ENCODE data around the gene HIRA.

- TF ChIP-seq, protein P1, sequence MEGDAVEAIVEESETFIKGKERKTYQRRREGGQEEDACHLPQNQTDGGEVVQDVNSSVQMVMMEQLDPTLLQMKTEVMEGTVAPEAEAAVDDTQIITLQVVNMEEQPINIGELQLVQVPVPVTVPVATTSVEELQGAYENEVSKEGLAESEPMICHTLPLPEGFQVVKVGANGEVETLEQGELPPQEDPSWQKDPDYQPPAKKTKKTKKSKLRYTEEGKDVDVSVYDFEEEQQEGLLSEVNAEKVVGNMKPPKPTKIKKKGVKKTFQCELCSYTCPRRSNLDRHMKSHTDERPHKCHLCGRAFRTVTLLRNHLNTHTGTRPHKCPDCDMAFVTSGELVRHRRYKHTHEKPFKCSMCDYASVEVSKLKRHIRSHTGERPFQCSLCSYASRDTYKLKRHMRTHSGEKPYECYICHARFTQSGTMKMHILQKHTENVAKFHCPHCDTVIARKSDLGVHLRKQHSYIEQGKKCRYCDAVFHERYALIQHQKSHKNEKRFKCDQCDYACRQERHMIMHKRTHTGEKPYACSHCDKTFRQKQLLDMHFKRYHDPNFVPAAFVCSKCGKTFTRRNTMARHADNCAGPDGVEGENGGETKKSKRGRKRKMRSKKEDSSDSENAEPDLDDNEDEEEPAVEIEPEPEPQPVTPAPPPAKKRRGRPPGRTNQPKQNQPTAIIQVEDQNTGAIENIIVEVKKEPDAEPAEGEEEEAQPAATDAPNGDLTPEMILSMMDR (conservative IDR thresholded peaks at IDR 0.05; ENCODE audit: low read depth, low read length), result no peak
- TF ChIP-seq EZH2 (IDR thresholded peaks at IDR 0.05; ENCODE audit: borderline replicate concordance, low read depth, low read length, poor library complexity, severe bottlenecking), result no peak
These were observed 139.7 kb downstream of the HIRA start, which contains the start of gene CLTCL1 for GRCh38 chr22:19291580-19292457.
